Measurements from ENCODE around the gene CABCOCO1. TPM values are rescaled to one million over a fixed set of nuclear protein-coding genes. Genes with fewer than 3 reads are reported as not detected.

The CABCOCO1 gene
- total RNA-seq, 1 experiment from 2014 or later: not detected

GRCh38 chr10:61757001-61757400 is 94.3 kb downstream of the CABCOCO1 start:
- no peak for TF ChIP-seq CTCF (IDR thresholded peaks at IDR 0.05; ENCODE audit: unreplicated experiment)
- ChIA-PET POLR2A (no interaction called here), CTCF (interaction anchor here (0.8 to 1.5 kb wide), 2 partner anchors 147 to 616 kb away, joined by 3 read pairs; no protein-coding TSS in a partner anchor)
- peaks cover 38% of the 10 kb centered on the region for H3K4me1 Mint-ChIP-seq (ENCODE audit: insufficient read depth, unreplicated experiment)
- H3K27ac Mint-ChIP-seq (ENCODE audit: low read depth, unreplicated experiment): no peak overlapping the region
- no peaks in the 10 kb centered on the region for H3K27me3 Mint-ChIP-seq (ENCODE audit: insufficient read depth, unreplicated experiment)
- no peaks in the 10 kb centered on the region for H3K9me3 Mint-ChIP-seq (ENCODE audit: unreplicated experiment)
- BruUV-seq (replicated peaks): no TSS peak
- H3K36me3 Mint-ChIP-seq (ENCODE audit: insufficient read depth, unreplicated experiment): no peaks in the 10 kb centered on the region
- intact Hi-C loops (cut with micrococcal nuclease): loop anchor here (10.0 kb wide), 1 partner anchor 278 kb away; no protein-coding TSS in a partner anchor
- H3K4me3 Mint-ChIP-seq (ENCODE audit: unreplicated experiment): no peak overlapping the region
- no peak for DNase-seq (ENCODE audit: unreplicated experiment)

GRCh38 chr10:61757525-61758397 is 95.0 kb downstream of the CABCOCO1 start:
- Mint-ChIP-seq H3K27ac (ENCODE audit: low read depth, unreplicated experiment) (peak overlapping the region; percentile 7), H3K9me3 (ENCODE audit: unreplicated experiment) (no peaks in the 10 kb centered on the region), H3K4me1 (ENCODE audit: insufficient read depth, unreplicated experiment) (peaks cover 34% of the 10 kb centered on the region), H3K36me3 (ENCODE audit: insufficient read depth, unreplicated experiment) (no peaks in the 10 kb centered on the region), H3K4me3 (ENCODE audit: unreplicated experiment) (no peak overlapping the region), H3K27me3 (ENCODE audit: insufficient read depth, unreplicated experiment) (no peaks in the 10 kb centered on the region)
- no peak for TF ChIP-seq CTCF (IDR thresholded peaks at IDR 0.05; ENCODE audit: unreplicated experiment)
- intact Hi-C loops (cut with micrococcal nuclease): loop anchor here (10.0 kb wide), 1 partner anchor 277 kb away; no protein-coding TSS in a partner anchor
- ChIA-PET POLR2A (no interaction called here), CTCF (interaction anchor here (0.8 to 1.6 kb wide), 3 partner anchors 77 to 617 kb away, joined by 3 to 4 read pairs (median 3); no protein-coding TSS in a partner anchor)
- no TSS peak for BruUV-seq (replicated peaks)
- DNase-seq (ENCODE audit: unreplicated experiment): peak; percentile 63

- H3K27ac Mint-ChIP-seq (ENCODE audit: low read depth, unreplicated experiment): peak overlapping the region; percentile 7
- H3K9me3 Mint-ChIP-seq (ENCODE audit: unreplicated experiment): no peaks in the 10 kb centered on the region
- TF ChIP-seq CTCF (IDR thresholded peaks at IDR 0.05; ENCODE audit: unreplicated experiment): no peak
- intact Hi-C loops (cut with micrococcal nuclease): loop anchor here (10.0 kb wide), 1 partner anchor 276 kb away; no protein-coding TSS in a partner anchor
- peaks cover 34% of the 10 kb centered on the region for H3K4me1 Mint-ChIP-seq (ENCODE audit: insufficient read depth, unreplicated experiment)
- no peaks in the 10 kb centered on the region for H3K36me3 Mint-ChIP-seq (ENCODE audit: insufficient read depth, unreplicated experiment)
- no peaks in the 10 kb centered on the region for H3K27me3 Mint-ChIP-seq (ENCODE audit: insufficient read depth, unreplicated experiment)
- no peak for DNase-seq (ENCODE audit: unreplicated experiment)
- ChIA-PET POLR2A (no interaction called here), CTCF (interaction anchor here (1.6 kb wide), 1 partner anchor 77 kb away, joined by 4 read pairs; no protein-coding TSS in a partner anchor)
- no TSS peak for BruUV-seq (replicated peaks)
- H3K4me3 Mint-ChIP-seq (ENCODE audit: unreplicated experiment): no peak overlapping the region
These were observed 95.7 kb downstream of the CABCOCO1 start for GRCh38 chr10:61758433-61758832.

- DNase-seq (ENCODE audit: unreplicated experiment): no peak
- ChIA-PET CTCF (interaction anchor here (0.6 to 1.5 kb wide), 3 partner anchors 9 to 114 kb away, joined by 3 to 5 read pairs (median 3); no protein-coding TSS in a partner anchor), POLR2A (interaction anchor here (0.7 kb wide), 1 partner anchor 488 kb away, joined by 3 read pairs; no protein-coding TSS in a partner anchor)
- Mint-ChIP-seq H3K9me3 (ENCODE audit: unreplicated experiment) (no peaks in the 10 kb centered on the region), H3K27me3 (ENCODE audit: insufficient read depth, unreplicated experiment) (no peaks in the 10 kb centered on the region), H3K4me1 (ENCODE audit: insufficient read depth, unreplicated experiment) (peaks cover 30% of the 10 kb centered on the region), H3K27ac (ENCODE audit: low read depth, unreplicated experiment) (no peak overlapping the region), H3K4me3 (ENCODE audit: unreplicated experiment) (no peak overlapping the region), H3K36me3 (ENCODE audit: insufficient read depth, unreplicated experiment) (no peaks in the 10 kb centered on the region)
- BruUV-seq (replicated peaks): no TSS peak
- TF ChIP-seq CTCF (IDR thresholded peaks at IDR 0.05; ENCODE audit: unreplicated experiment): no peak
- intact Hi-C loops (cut with micrococcal nuclease): loop anchor here (10.0 kb wide), 1 partner anchor 275 kb away; no protein-coding TSS in a partner anchor
These were observed 97.0 kb downstream of the CABCOCO1 start for GRCh38 chr10:61759751-61760150.
